A673 (cell line): Measurements from ENCODE around the gene ITGA6. TPM values are rescaled to one million over a fixed set of nuclear protein-coding genes. Genes with fewer than 3 reads are reported as not detected.

Experiments used
- BruUV-seq: library from RNA; stranded (reverse); fragments of 400-500 nt; replicated peaks from 2 replicates; lab custom pipeline; 2021; lab: Mats Ljungman, UMichigan
- CTCF ChIA-PET: fragments of 300-600 bp; sonication (Branson Sonifier 250); formaldehyde crosslinking; loops from one replicate; lab custom pipeline; 2022; ENCODE audit warnings: antibody characterized with exemption; lab: Charles Lee
- POLR2A ChIA-PET: fragments of 300-600 bp; sonication (Branson Sonifier 250); formaldehyde crosslinking; loops from one replicate; lab custom pipeline; 2022; ENCODE audit warnings: antibody characterized with exemption; ENCODE audit not compliant: low non-redundant PET; lab: Charles Lee
- DNase-seq: peaks from one replicate; pipeline ENCODE4 v3.0.0-alpha.2; 2015; ENCODE audit warnings: low spot score
- H3K27ac ChIP-seq: fragments of 200-600 bp; sonication (generic); 2 replicates; pipeline ENCODE4 v1.5.1; 2016; ENCODE audit warnings: mixed run types, low read depth, mild to moderate bottlenecking, mixed read lengths, antibody characterized with exemption, low read length; ENCODE audit not compliant: poor library complexity, severe bottlenecking
- H3K27me3 ChIP-seq: fragments of 200-600 bp; sonication (generic); replicated peaks from 2 replicates; pipeline ENCODE4 v1.6.1; 2017; ENCODE audit warnings: mixed run types, low read depth, mild to moderate bottlenecking, mixed read lengths, antibody characterized with exemption, low read length; ENCODE audit not compliant: insufficient read depth, poor library complexity
- H3K36me3 ChIP-seq: fragments of 200-600 bp; sonication (generic); 2 replicates; pipeline ENCODE4 v1.6.1; 2016; ENCODE audit warnings: mixed run types, mild to moderate bottlenecking, mixed read lengths, antibody characterized with exemption, low read length; ENCODE audit not compliant: insufficient read depth, poor library complexity, severe bottlenecking
- H3K4me1 ChIP-seq: fragments of 200-600 bp; sonication (generic); 2 replicates; pipeline ENCODE4 v1.6.1; 2017; ENCODE audit warnings: mixed run types, mild to moderate bottlenecking, mixed read lengths, antibody characterized with exemption, low read length; ENCODE audit not compliant: insufficient read depth, poor library complexity, severe bottlenecking
- H3K4me3 ChIP-seq: fragments of 200-600 bp; sonication (generic); 2 replicates; pipeline ENCODE4 v1.5.1; 2016; ENCODE audit warnings: low read depth, mixed run types, mild to moderate bottlenecking, mixed read lengths, low read length; ENCODE audit not compliant: poor library complexity, severe bottlenecking
- H3K9me3 ChIP-seq: fragments of 200-600 bp; sonication (generic); 2 replicates; pipeline ENCODE4 v1.6.1; 2016; ENCODE audit warnings: mixed run types, low read depth, mild to moderate bottlenecking, mixed read lengths, antibody characterized with exemption, low read length; ENCODE audit not compliant: poor library complexity, severe bottlenecking
- CTCF ChIP-seq: fragments of 300-800, 200-600 bp; sonication (generic); conservative IDR thresholded peaks from 2 replicates; pipeline ENCODE4 v1.5.1; 2017; ENCODE audit warnings: low read depth, mild to moderate bottlenecking, antibody characterized with exemption, low read length, moderate library complexity, mixed read lengths
- EZH2 ChIP-seq: fragments of 200-600 bp; sonication (generic); IDR thresholded peaks from 2 replicates; pipeline ENCODE4 v1.6.1; 2017; ENCODE audit warnings: borderline replicate concordance, low read depth, mild to moderate bottlenecking, mixed read lengths, antibody characterized with exemption, low read length; ENCODE audit not compliant: poor library complexity, severe bottlenecking
- intact Hi-C: fragments of 100-400 bp; cut with micrococcal nuclease; formaldehyde crosslinking; loops from one replicate; pipeline ENCODE4 v1.10.0; 2022; ENCODE audit not compliant: unreplicated experiment
- total RNA-seq: library from RNA; stranded (reverse); gene quantifications from 2 replicates; pipeline ENCODE4 v1.2.3, GENCODE V29; 2021

Gene ITGA6
- total RNA-seq, 1 experiment from 2014 or later: 7.7 TPM

GRCh38 chr2:172488556-172488955 is 61.2 kb downstream of the ITGA6 start:
- Histone ChIP-seq H3K4me3 (no peak overlapping the region), H3K4me1 (no peaks in the 10 kb centered on the region), H3K27me3 (no peaks in the 10 kb centered on the region), H3K27ac (no peak overlapping the region), H3K36me3 (no peaks in the 10 kb centered on the region), H3K9me3 (no peaks in the 10 kb centered on the region)
- TF ChIP-seq CTCF (no peak), EZH2 (no peak)
- BruUV-seq: no TSS peak
- DNase-seq: no peak
- ChIA-PET CTCF (no interaction called here), POLR2A (interaction anchor here (0.6 to 0.7 kb wide), 2 partner anchors 157 to 491 kb away, joined by 3 read pairs; no protein-coding TSS in a partner anchor)
- intact Hi-C loops: loop anchor here (5.0 kb wide), 1 partner anchor 224 kb away; no protein-coding TSS in a partner anchor

- no peak for TF ChIP-seq EZH2
- TF ChIP-seq CTCF: no peak
- ChIA-PET CTCF (no interaction called here), POLR2A (no interaction called here)
- no TSS peak for BruUV-seq
- Histone ChIP-seq H3K4me1 (no peaks in the 10 kb centered on the region), H3K27me3 (no peaks in the 10 kb centered on the region), H3K27ac (no peak overlapping the region), H3K36me3 (no peaks in the 10 kb centered on the region), H3K4me3 (no peak overlapping the region), H3K9me3 (no peaks in the 10 kb centered on the region)
- intact Hi-C loops: loop anchor here (5.0 kb wide), 1 partner anchor 223 kb away; no protein-coding TSS in a partner anchor
- no peak for DNase-seq
Observed at GRCh38 chr2:172489681-172490080, 62.3 kb downstream of the ITGA6 start.

- intact Hi-C loops: no loop called here
- DNase-seq: no peak
- TF ChIP-seq EZH2: no peak
- no peak for TF ChIP-seq CTCF
- Histone ChIP-seq H3K4me1 (no peaks in the 10 kb centered on the region), H3K4me3 (no peak overlapping the region), H3K9me3 (no peaks in the 10 kb centered on the region), H3K27me3 (no peaks in the 10 kb centered on the region), H3K27ac (no peak overlapping the region), H3K36me3 (no peaks in the 10 kb centered on the region)
- CTCF ChIA-PET: no interaction called here
- POLR2A ChIA-PET: no interaction called here
- BruUV-seq: no TSS peak
Observed at GRCh38 chr2:172496160-172496608, 68.8 kb downstream of the ITGA6 start.
